Measurements from ENCODE around the gene LRRFIP1. TPM values are rescaled to one million over a fixed set of nuclear protein-coding genes. Genes with fewer than 3 reads are reported as not detected.

LRRFIP1 gene
- total and polyA plus RNA-seq, 9 of the 15 experiments (the other 6 are each of a cell fraction or from before 2014, with no cell fraction given): 13.1 to 45.2 (median 31.3) TPM

DNA sequence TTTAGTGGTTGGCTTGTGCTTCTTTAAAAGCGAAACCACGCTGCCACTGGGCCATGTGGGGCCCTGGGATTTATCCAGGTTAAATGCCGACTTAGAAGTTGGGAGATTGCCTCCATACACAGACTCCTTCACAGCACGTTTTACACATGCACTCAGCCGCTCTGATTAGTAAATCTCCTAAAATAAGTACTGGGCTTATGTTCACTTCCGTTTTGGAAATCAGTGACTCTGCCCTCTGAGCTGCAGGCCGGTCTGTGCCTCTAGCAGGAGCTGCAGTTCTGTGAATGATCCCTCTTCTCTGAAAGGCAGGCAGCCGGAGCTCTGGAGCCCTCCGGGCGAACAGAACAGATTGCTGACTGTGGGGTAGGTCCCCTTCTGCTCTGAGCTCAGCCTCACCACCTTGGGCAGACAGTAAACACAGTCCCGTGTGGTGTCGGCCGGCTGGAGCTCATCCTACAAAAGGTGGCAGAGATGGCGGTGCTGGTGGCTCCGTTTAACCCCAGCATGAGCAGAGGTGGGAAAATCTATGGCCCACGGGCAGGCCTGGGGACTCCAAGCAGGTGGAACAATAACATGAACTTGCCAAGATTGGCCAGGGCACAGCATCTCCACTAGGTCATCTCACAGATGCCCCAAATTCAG lies 27.1 kb upstream of the LRRFIP1 start:
- Histone ChIP-seq H3K9me1 (ENCODE audit: control insufficient read depth, insufficient read depth, low read length) (no peaks in the 10 kb centered on the region), H3K4me2 (ENCODE audit: insufficient read depth, low read length) (no peak overlapping the region), H3K4me1 (replicated peaks in 1 of 2; ENCODE audit: control insufficient read depth in 2 of 2, insufficient read depth in 2 of 2, low read length in 2 of 2) (peaks cover 0 to 4% of the 10 kb centered on the region in 2 experiments; a peak in 1 of 5 replicates), H2AFZ (ENCODE audit: low read depth, low read length) (no peak overlapping the region), H3K4me3 (no peak overlapping the region), H3K79me2 (ENCODE audit: control insufficient read depth, insufficient read depth, low read length) (no peaks in the 10 kb centered on the region), H3K36me3 (ENCODE audit: control insufficient read depth, insufficient read depth, low read length) (no peaks in the 10 kb centered on the region), H3K27me3 (ENCODE audit: control insufficient read depth in 2 of 2, insufficient read depth in 2 of 2, low read length in 2 of 2) (peaks cover 13 to 68% of the 10 kb centered on the region in 2 experiments), H3K27ac (ENCODE audit: extremely low read depth, low read depth, low read length) (no peak overlapping the region), H3K9me3 (replicated peaks; ENCODE audit: control insufficient read depth, insufficient read depth, low read depth, low read length) (no peaks in the 10 kb centered on the region), H3K9ac (ENCODE audit: insufficient read depth in 1 of 2, low read depth in 2 of 2, low read length in 2 of 2) (no peak overlapping the region), H4K20me1 (replicated peaks; ENCODE audit: control insufficient read depth, insufficient read depth, low read length) (no peaks in the 10 kb centered on the region)
- no peak for DNase-seq (ENCODE audit: extremely low read depth in 1 of 4, low spot score in 3 of 4)
- ATAC-seq: no peak
- ChIA-PET CTCF (ENCODE audit: low intra/inter-chr PET ratio) (no interaction called here), POLR2A (interaction anchor here (1.2 kb wide), 1 partner anchor 10 kb away, joined by 3 read pairs; the partner anchor contains the start of gene RAB17)
- intact Hi-C loops (cut with micrococcal nuclease) (no loop called here), in situ Hi-C loops (cut with MboI) (no loop called here)
- TF ChIP-seq POLR2AphosphoS5 (IDR thresholded peaks at IDR 0.05; ENCODE audit: control insufficient read depth, insufficient read depth, low read depth, low read length) (no peak), ZNF584 (CRISPR knock-in tag; IDR thresholded peaks at IDR 0.05; ENCODE audit: low read depth) (no peak), NRF1 (conservative IDR thresholded peaks at IDR 0.05 in 1 of 2, IDR thresholded peaks at IDR 0.05 in 1 of 2) (no peak), ZNF41 (CRISPR knock-in tag; conservative IDR thresholded peaks at IDR 0.05) (no peak)
- no peak for FAIRE-seq
- no TSS peak for BruUV-seq (replicated peaks)
- WGBS (ENCODE audit: insufficient coverage, low coverage, missing lambda C conversion rate): under 1% methylated on average over 15 of the region's 16 CpGs

DNA sequence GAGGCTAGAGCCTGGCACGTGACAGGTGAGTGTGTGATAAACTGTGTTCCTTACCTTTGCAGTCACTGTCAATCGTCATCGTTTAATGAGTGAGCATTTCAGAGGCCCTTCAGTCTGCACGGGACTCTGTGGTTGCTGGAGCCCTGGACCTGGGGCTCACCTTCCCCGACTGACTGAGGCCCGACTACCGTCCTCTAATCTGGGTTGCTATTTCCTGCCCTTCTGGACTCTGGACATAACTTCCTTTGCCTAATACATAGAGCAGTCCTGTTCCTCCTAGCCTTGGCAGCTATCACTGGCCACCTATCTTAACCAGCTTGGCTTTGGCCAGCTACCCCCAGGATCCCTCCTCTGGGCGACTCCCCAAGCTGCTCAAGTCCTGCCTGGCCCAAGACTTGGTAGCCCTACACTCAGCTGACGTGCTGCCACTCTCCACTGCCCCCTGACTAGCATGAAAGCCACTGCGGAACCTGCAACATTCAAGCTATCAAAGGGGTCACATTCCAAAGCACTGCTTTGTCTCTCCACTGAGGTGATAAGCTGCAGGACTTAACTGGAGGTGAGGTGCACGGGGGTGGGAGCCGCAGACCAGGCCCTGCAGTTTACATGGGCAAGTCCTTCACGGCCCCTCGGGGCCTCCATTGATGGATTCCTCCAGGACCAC lies 25.8 kb upstream of the LRRFIP1 start:
- peaks cover 13 to 68% of the 10 kb centered on the region in 2 experiments for H3K27me3 ChIP-seq (ENCODE audit: control insufficient read depth in 2 of 2, insufficient read depth in 2 of 2, low read length in 2 of 2)
- no peaks in the 10 kb centered on the region for H3K36me3 ChIP-seq (ENCODE audit: control insufficient read depth, insufficient read depth, low read length)
- no peak overlapping the region for H2AFZ ChIP-seq (ENCODE audit: low read depth, low read length)
- ATAC-seq (no peak), DNase-seq (ENCODE audit: extremely low read depth in 1 of 4, low spot score in 3 of 4) (no peak), FAIRE-seq (no peak)
- H3K9me3 ChIP-seq (replicated peaks; ENCODE audit: control insufficient read depth, insufficient read depth, low read depth, low read length): no peaks in the 10 kb centered on the region
- no peak overlapping the region for H3K9ac ChIP-seq (ENCODE audit: insufficient read depth in 1 of 2, low read depth in 2 of 2, low read length in 2 of 2)
- no peak overlapping the region for H3K4me2 ChIP-seq (ENCODE audit: insufficient read depth, low read length)
- no peaks in the 10 kb centered on the region for H4K20me1 ChIP-seq (replicated peaks; ENCODE audit: control insufficient read depth, insufficient read depth, low read length)
- WGBS (ENCODE audit: insufficient coverage, low coverage, missing lambda C conversion rate): 3% methylated on average over 11 of the region's 14 CpGs
- CTCF ChIA-PET (ENCODE audit: low intra/inter-chr PET ratio): no interaction called here
- POLR2A ChIA-PET: no interaction called here
- TF ChIP-seq ZNF124 (CRISPR knock-in tag; IDR thresholded peaks at IDR 0.05) (no peak), BRD4 (IDR thresholded peaks at IDR 0.05) (no peak)
- TF ChIP-seq, protein P1, sequence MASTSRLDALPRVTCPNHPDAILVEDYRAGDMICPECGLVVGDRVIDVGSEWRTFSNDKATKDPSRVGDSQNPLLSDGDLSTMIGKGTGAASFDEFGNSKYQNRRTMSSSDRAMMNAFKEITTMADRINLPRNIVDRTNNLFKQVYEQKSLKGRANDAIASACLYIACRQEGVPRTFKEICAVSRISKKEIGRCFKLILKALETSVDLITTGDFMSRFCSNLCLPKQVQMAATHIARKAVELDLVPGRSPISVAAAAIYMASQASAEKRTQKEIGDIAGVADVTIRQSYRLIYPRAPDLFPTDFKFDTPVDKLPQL (IDR thresholded peaks at IDR 0.05; ENCODE audit: extremely low read depth, insufficient read length): no peak
- H3K79me2 ChIP-seq (ENCODE audit: control insufficient read depth, insufficient read depth, low read length): no peaks in the 10 kb centered on the region
- no peak overlapping the region for H3K4me3 ChIP-seq
- H3K27ac ChIP-seq (ENCODE audit: extremely low read depth, low read depth, low read length): no peak overlapping the region
- intact Hi-C loops (cut with micrococcal nuclease): no loop called here
- no TSS peak for BruUV-seq (replicated peaks)
- in situ Hi-C loops (cut with MboI): no loop called here
- H3K9me1 ChIP-seq (ENCODE audit: control insufficient read depth, insufficient read depth, low read length): no peaks in the 10 kb centered on the region
- H3K4me1 ChIP-seq (replicated peaks in 1 of 2; ENCODE audit: control insufficient read depth in 2 of 2, insufficient read depth in 2 of 2, low read length in 2 of 2): no peaks in the 10 kb centered on the region

Measured in K562 (cell line).